Measurements from ENCODE around the gene RASSF1.

DNA sequence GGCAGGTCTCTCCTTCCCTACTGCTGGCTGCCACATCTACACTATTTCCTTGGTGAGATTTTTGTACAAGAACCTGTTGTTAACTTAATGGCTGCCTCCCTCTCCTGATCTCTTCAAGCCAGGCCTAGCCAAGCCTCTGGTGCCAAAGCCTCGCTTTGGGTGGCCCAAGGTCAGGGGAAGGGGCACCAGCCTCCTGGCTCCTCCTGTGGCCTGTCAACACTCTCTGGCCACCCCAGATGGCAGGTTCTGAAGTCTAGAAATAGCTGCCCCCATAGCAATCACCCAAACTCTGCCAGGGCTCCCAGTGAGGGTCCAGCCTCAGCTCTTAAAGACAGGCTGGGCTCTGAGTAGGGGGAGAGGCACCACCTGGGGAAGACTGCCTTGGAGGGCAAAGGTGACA is 53.4 kb downstream of the RASSF1 start:
- TF ChIP-seq, protein P1, sequence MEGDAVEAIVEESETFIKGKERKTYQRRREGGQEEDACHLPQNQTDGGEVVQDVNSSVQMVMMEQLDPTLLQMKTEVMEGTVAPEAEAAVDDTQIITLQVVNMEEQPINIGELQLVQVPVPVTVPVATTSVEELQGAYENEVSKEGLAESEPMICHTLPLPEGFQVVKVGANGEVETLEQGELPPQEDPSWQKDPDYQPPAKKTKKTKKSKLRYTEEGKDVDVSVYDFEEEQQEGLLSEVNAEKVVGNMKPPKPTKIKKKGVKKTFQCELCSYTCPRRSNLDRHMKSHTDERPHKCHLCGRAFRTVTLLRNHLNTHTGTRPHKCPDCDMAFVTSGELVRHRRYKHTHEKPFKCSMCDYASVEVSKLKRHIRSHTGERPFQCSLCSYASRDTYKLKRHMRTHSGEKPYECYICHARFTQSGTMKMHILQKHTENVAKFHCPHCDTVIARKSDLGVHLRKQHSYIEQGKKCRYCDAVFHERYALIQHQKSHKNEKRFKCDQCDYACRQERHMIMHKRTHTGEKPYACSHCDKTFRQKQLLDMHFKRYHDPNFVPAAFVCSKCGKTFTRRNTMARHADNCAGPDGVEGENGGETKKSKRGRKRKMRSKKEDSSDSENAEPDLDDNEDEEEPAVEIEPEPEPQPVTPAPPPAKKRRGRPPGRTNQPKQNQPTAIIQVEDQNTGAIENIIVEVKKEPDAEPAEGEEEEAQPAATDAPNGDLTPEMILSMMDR (IDR thresholded peaks at IDR 0.05; ENCODE audit: low read depth, low read length, poor library complexity, severe bottlenecking): no peak
- no peak for TF ChIP-seq EZH2phosphoT487 (IDR thresholded peaks at IDR 0.05; ENCODE audit: borderline replicate concordance, low read length)
